Measurements from ENCODE around the gene CELF2.
A peak's percentile ranks its signal among the peaks of the same experiment; 100 is the strongest.

The CELF2 gene

GRCh38 chr10:11320809-11321520 lies 303.3 kb downstream of the CELF2 start:
- ChIA-PET CTCF (interaction anchor here (0.7 kb wide), 1 partner anchor 63 kb away, joined by 4 read pairs; no protein-coding TSS in a partner anchor), POLR2A (no interaction called here)
- Histone ChIP-seq H3K27ac (ENCODE audit: extremely low read depth, low read depth, low read length) (no peak overlapping the region), H3K36me3 (ENCODE audit: control insufficient read depth in 2 of 2, insufficient read depth in 1 of 2, low read length in 2 of 2) (peaks cover 4 to 54% of the 10 kb centered on the region in 2 experiments; a peak in 1 of 3 replicates), H3K4me1 (ENCODE audit: control insufficient read depth, insufficient read depth, low read length) (no peaks in the 10 kb centered on the region), H3K4me3 (ENCODE audit: low read depth, low read length) (no peak overlapping the region), H3K9me3 (ENCODE audit: control insufficient read depth, insufficient read depth, low read depth, low read length) (no peaks in the 10 kb centered on the region)
- TF ChIP-seq ZNF785 (tag by site-specific recombination; IDR thresholded peaks at IDR 0.05) (no peak), ZNF623 (tag by site-specific recombination; IDR thresholded peaks at IDR 0.05) (0 out of 2 replicates have a peak, but pooled peaks have one; percentile 22)

DNA sequence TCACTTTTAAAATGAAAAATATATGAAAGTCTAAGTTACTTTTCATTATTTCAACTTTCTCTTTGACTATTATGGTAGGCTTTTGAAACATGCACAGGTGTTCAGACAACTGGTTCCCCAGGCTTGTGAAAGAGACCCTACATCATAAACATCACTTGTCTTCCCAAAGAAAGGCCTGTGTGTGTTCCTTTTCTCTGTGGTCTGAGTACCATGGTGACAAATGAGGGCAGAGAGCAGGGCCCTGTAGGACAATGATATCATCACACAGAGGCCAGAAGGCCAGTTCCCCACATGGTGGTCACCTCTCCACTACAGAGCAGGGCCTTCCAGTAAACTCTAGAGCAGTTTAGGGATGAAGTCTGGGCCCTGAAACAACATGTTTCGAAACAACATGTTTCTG lies 305.0 kb downstream of the CELF2 start:
- CTCF ChIA-PET, result interaction anchor here (0.9 to 1.0 kb wide), 2 partner anchors 137 to 469 kb away, joined by 3 read pairs; no protein-coding TSS in a partner anchor
- Histone ChIP-seq H3K9me3 (ENCODE audit: control insufficient read depth, insufficient read depth, low read depth, low read length) (no peaks in the 10 kb centered on the region), H3K27ac (ENCODE audit: extremely low read depth, low read depth, low read length) (no peak overlapping the region), H3K4me3 (ENCODE audit: low read depth, low read length) (no peak overlapping the region), H3K36me3 (ENCODE audit: control insufficient read depth in 2 of 2, insufficient read depth in 1 of 2, low read length in 2 of 2) (peaks cover 0 to 54% of the 10 kb centered on the region in 2 experiments; a peak in 1 of 3 replicates), H3K4me1 (ENCODE audit: control insufficient read depth, insufficient read depth, low read length) (no peaks in the 10 kb centered on the region)
- no peak for TF ChIP-seq FEZF1 (tag by site-specific recombination; IDR thresholded peaks at IDR 0.05)
- TF ChIP-seq SP2 (tag by site-specific recombination; IDR thresholded peaks at IDR 0.05), result no peak
- no peak for TF ChIP-seq ZNF391 (tag by site-specific recombination; IDR thresholded peaks at IDR 0.05; ENCODE audit: borderline replicate concordance, low read depth)
- TF ChIP-seq ZNF530 (tag by site-specific recombination; IDR thresholded peaks at IDR 0.05; ENCODE audit: low read depth), result no peak
- TF ChIP-seq PRDM1 (tag by site-specific recombination; IDR thresholded peaks at IDR 0.05), result peak; percentile 43; the same call in 1 of the 2 replicates
- TF ChIP-seq ZNF140 (tag by site-specific recombination; IDR thresholded peaks at IDR 0.05), result no peak
- TF ChIP-seq TRIM28 (IDR thresholded peaks at IDR 0.05; ENCODE audit: borderline replicate concordance, low read length), result no peak
- POLR2A ChIA-PET, result interaction anchor here (0.6 kb wide), 1 partner anchor 115 kb away, joined by 3 read pairs; no protein-coding TSS in a partner anchor

DNA sequence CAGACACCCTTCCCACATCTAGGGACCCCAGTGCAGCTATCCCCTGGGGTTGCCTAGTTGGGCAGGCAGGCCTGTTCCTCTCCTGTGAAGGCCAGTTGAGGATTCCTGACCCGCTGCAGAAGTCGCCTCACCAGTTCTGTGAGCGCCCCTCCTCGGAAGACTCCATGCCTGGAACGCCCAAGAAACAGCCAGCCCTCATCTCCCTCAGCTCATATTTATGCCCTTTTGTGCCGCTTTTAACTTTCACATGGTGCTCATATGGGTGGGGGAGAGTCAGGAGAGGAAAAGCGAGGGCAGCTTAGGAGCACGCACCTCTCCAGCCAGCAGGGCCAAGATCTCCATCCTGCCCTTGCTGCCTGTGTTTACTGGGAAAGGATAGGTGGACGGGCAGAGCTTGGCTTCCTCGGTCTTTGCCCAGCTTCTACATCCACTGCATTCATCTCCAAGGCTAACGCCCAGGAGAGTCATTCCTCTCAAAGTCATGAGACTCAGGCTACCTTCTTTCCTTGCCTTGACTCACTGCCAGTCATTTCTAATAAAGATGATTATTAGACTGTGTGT lies 307.2 kb downstream of the CELF2 start:
- H3K4me1 ChIP-seq (ENCODE audit: control insufficient read depth, insufficient read depth, low read length), result no peaks in the 10 kb centered on the region

More for the DNA sequence above, 307.2 kb downstream of the CELF2 start:
- H3K4me3 ChIP-seq (ENCODE audit: low read depth, low read length), result no peak overlapping the region
- H3K9me3 ChIP-seq (ENCODE audit: control insufficient read depth, insufficient read depth, low read depth, low read length), result no peaks in the 10 kb centered on the region
- TF ChIP-seq ZNF121 (tag by site-specific recombination; IDR thresholded peaks at IDR 0.05) (no peak), ZSCAN23 (tag by site-specific recombination; IDR thresholded peaks at IDR 0.05) (no peak), ZNF391 (tag by site-specific recombination; IDR thresholded peaks at IDR 0.05; ENCODE audit: borderline replicate concordance, low read depth) (no peak), ZNF37A (tag by site-specific recombination; IDR thresholded peaks at IDR 0.05) (no peak), ZNF629 (tag by site-specific recombination; IDR thresholded peaks at IDR 0.05) (no peak), GLI4 (tag by site-specific recombination; IDR thresholded peaks at IDR 0.05) (no peak), ZNF138 (tag by site-specific recombination; IDR thresholded peaks at IDR 0.05; ENCODE audit: borderline replicate concordance) (no peak), ZXDB (tag by site-specific recombination; IDR thresholded peaks at IDR 0.05) (no peak), ZBTB8A (tag by site-specific recombination; IDR thresholded peaks at IDR 0.05) (no peak), PRDM6 (tag by site-specific recombination; IDR thresholded peaks at IDR 0.05) (no peak), ZNF677 (tag by site-specific recombination; IDR thresholded peaks at IDR 0.05) (no peak), ZNF76 (tag by site-specific recombination; IDR thresholded peaks at IDR 0.05; ENCODE audit: borderline replicate concordance, low read depth) (no peak), ZNF561 (tag by site-specific recombination; IDR thresholded peaks at IDR 0.05; ENCODE audit: borderline replicate concordance) (no peak), ZNF404 (tag by site-specific recombination; IDR thresholded peaks at IDR 0.05) (no peak), ZNF292 (tag by site-specific recombination; IDR thresholded peaks at IDR 0.05; ENCODE audit: borderline replicate concordance, low read depth) (no peak), CTCF (tag by site-specific recombination; IDR thresholded peaks at IDR 0.05) (no peak)
- TF ChIP-seq, protein P1, sequence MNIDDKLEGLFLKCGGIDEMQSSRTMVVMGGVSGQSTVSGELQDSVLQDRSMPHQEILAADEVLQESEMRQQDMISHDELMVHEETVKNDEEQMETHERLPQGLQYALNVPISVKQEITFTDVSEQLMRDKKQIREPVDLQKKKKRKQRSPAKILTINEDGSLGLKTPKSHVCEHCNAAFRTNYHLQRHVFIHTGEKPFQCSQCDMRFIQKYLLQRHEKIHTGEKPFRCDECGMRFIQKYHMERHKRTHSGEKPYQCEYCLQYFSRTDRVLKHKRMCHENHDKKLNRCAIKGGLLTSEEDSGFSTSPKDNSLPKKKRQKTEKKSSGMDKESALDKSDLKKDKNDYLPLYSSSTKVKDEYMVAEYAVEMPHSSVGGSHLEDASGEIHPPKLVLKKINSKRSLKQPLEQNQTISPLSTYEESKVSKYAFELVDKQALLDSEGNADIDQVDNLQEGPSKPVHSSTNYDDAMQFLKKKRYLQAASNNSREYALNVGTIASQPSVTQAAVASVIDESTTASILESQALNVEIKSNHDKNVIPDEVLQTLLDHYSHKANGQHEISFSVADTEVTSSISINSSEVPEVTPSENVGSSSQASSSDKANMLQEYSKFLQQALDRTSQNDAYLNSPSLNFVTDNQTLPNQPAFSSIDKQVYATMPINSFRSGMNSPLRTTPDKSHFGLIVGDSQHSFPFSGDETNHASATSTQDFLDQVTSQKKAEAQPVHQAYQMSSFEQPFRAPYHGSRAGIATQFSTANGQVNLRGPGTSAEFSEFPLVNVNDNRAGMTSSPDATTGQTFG (tag by site-specific recombination; IDR thresholded peaks at IDR 0.05; ENCODE audit: borderline replicate concordance), result no peak
- CTCF ChIA-PET, result interaction anchor here (0.7 kb wide), 1 partner anchor 52 kb away, joined by 3 read pairs; no protein-coding TSS in a partner anchor
- POLR2A ChIA-PET, result no interaction called here
- H3K27ac ChIP-seq (ENCODE audit: extremely low read depth, low read depth, low read length), result no peak overlapping the region
- peaks cover 0 to 39% of the 10 kb centered on the region in 2 experiments; a peak in 1 of 3 replicates for H3K36me3 ChIP-seq (ENCODE audit: control insufficient read depth in 2 of 2, insufficient read depth in 1 of 2, low read length in 2 of 2)
